ENCODE data around the gene NFE2. TPM values are rescaled to one million over a fixed set of nuclear protein-coding genes. Genes with fewer than 3 reads are reported as not detected.
A peak's percentile ranks its signal among the peaks of the same experiment; 100 is the strongest.
"Not testable (repeated sequence)": the region's sequence is repeated elsewhere in the genome, so short reads cannot be mapped to it uniquely, and the experiment has no call there.

NFE2 gene
- total RNA-seq, 1 donor from 2014 or later: not detected

DNA sequence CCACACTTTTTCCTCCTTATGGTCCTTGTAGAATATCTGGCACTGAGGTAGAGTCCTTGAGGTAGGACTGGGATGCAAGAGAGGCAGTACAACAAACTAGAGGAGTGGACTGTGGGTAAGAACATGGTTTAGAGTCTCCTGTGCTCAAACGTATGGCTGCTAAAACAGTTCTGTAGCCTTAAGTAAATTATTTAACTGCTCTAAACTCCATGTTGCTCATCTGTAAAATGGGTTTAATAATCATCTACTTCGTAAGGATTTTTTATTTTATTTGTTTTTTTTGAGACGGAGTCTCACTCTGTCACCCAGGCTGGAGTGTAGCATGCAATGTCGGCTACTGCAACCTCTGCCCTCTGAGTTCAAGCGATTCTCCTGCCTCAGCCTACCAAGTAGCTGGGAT, 20.5 kb upstream of the NFE2 start:
- Mint-ChIP-seq H3K27ac (ENCODE audit: unreplicated experiment) (no peak overlapping the region), H3K9me3 (ENCODE audit: low read depth) (no peaks in the 10 kb centered on the region), H3K27me3 (ENCODE audit: low read depth) (no peaks in the 10 kb centered on the region), H3K4me1 (ENCODE audit: low read depth) (peaks cover 16% of the 10 kb centered on the region), H3K4me3 (ENCODE audit: unreplicated experiment) (no peak overlapping the region), H3K36me3 (ENCODE audit: low read depth) (no peaks in the 10 kb centered on the region)
- DNase-seq (ENCODE audit: low spot score): no peak
- TF ChIP-seq, protein P1, sequence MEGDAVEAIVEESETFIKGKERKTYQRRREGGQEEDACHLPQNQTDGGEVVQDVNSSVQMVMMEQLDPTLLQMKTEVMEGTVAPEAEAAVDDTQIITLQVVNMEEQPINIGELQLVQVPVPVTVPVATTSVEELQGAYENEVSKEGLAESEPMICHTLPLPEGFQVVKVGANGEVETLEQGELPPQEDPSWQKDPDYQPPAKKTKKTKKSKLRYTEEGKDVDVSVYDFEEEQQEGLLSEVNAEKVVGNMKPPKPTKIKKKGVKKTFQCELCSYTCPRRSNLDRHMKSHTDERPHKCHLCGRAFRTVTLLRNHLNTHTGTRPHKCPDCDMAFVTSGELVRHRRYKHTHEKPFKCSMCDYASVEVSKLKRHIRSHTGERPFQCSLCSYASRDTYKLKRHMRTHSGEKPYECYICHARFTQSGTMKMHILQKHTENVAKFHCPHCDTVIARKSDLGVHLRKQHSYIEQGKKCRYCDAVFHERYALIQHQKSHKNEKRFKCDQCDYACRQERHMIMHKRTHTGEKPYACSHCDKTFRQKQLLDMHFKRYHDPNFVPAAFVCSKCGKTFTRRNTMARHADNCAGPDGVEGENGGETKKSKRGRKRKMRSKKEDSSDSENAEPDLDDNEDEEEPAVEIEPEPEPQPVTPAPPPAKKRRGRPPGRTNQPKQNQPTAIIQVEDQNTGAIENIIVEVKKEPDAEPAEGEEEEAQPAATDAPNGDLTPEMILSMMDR (IDR thresholded peaks at IDR 0.05): no peak

DNA sequence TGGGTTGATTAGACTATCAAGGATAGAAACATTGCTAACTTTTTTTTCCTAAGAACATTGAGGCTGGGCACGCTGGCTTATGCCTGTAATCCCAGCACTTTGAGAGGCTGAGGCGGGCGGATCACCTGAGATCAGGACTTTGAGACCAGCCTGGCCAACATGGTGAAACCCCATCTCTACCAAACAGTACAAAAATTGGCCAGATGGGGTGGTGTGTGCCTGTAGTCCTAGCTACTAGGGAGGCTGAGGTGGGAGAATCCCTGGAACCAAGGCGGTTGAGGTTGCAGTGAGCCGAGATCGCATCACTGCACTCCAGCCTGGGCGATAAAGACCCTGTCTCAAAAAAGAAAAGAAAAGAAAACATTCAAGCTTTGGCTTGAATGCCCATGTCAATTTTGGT, 11.5 kb upstream of the NFE2 start:
- not testable (repeated sequence) for H3K36me3 Mint-ChIP-seq (ENCODE audit: low read depth); H3K27ac Mint-ChIP-seq (ENCODE audit: unreplicated experiment); H3K4me3 Mint-ChIP-seq (ENCODE audit: unreplicated experiment); H3K4me1 Mint-ChIP-seq (ENCODE audit: low read depth); H3K27me3 Mint-ChIP-seq (ENCODE audit: low read depth); H3K9me3 Mint-ChIP-seq (ENCODE audit: low read depth)
- DNase-seq (ENCODE audit: low spot score): peak; percentile 18

DNA sequence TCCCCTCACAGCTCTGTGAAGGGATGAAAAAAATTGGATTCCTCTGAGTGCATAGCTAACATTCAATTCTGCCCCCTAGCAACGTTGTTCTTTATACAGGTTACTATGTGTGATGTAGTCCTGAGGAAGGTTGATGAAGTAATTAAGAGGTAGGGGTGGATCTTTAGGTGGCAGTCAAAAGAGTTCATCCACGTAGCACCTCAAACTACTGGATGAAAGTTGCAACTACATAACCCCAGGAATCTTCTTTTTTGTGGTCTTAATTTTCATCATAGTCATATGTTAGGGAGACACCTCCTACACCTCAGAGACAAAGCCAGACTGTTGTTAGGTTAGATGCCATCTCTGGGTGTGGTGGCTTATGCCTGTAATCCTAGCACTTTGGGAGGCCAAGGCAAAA, 10.2 kb upstream of the NFE2 start:
- Mint-ChIP-seq H3K36me3 (ENCODE audit: low read depth) (no peaks in the 10 kb centered on the region), H3K9me3 (ENCODE audit: low read depth) (no peaks in the 10 kb centered on the region), H3K27ac (ENCODE audit: unreplicated experiment) (no peak overlapping the region), H3K4me1 (ENCODE audit: low read depth) (no peaks in the 10 kb centered on the region), H3K27me3 (ENCODE audit: low read depth) (no peaks in the 10 kb centered on the region), H3K4me3 (ENCODE audit: unreplicated experiment) (no peak overlapping the region)
- TF ChIP-seq, protein P1 (IDR thresholded peaks at IDR 0.05): no peak
- DNase-seq (ENCODE audit: low spot score): no peak

DNA sequence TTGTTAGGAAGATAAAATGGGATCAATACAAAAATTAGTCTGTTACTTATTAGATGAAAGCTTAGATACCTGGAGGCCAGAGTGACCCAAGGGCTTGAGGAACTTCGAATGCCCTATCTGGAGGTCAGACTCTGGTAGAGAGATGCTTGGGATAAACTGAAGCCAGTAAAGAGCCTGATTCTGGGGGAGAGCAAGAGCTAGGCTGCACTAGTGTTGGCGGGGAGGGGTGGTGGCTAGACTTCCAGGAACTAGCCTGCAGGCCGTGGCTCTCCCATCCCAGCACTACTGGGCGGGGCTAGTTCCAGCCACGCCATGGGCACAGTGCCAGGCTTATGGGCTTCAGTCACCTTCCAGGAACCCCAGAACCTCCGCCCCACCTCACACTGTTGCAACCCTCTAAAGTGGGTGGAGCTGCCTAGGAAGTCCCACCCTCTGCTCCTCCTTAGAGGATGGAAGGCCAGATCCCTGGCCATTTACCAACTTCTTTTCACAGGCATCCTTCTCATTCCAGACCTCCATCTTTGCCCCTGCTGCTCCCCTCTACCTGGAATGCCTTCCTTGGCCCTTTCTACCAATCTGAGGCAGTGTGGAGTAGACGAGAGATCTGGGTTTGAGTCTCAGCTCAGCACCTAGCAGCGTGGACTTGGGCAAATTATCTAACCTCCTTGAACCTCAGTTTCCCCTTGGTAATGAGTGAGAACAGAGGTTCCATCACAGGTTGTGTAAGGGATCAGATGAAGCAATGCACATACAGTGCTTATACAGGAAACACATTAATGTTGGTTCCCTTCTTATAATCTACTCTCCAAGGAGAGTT, 6.3 kb upstream of the NFE2 start:
- Mint-ChIP-seq H3K27ac (ENCODE audit: unreplicated experiment) (no peak overlapping the region), H3K27me3 (ENCODE audit: low read depth) (no peaks in the 10 kb centered on the region), H3K9me3 (ENCODE audit: low read depth) (no peaks in the 10 kb centered on the region), H3K4me3 (ENCODE audit: unreplicated experiment) (no peak overlapping the region), H3K36me3 (ENCODE audit: low read depth) (no peaks in the 10 kb centered on the region), H3K4me1 (ENCODE audit: low read depth) (peaks cover 2% of the 10 kb centered on the region)
- TF ChIP-seq, protein P1 (IDR thresholded peaks at IDR 0.05): no peak
- DNase-seq (ENCODE audit: low spot score): peak; percentile 75

DNA sequence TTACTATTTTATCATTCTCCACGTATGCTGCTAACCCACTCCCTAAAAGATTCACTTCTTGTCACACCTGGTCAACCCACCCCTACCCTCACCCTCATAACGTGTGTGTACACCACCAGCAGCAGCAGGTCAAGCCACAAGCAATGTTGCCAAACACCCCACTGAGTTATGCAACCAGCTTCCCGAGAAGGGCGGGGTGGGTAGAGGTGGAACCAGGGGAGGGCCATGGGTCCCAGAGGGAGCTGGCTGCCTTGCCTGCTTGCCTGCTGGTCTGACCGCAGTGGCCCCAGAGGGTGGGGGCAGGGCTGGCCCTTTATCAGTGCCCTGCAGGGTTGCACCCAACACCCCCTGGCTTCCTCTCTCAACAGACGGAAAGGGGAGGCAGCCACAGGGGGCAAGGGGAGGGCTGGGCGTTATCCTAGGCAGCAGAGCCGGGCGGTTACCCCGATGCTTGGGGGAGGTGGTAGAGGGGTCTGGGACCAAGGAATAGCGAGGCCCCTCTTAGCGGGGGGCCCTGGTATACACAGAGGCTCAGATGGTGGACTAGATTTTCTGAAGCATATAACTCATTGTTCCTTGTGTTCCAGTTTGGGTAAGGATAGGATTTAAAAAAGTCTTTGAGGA, 3.5 kb upstream of the NFE2 start:
- H3K4me1 Mint-ChIP-seq (ENCODE audit: low read depth): peaks cover 16% of the 10 kb centered on the region
- DNase-seq (ENCODE audit: low spot score): peak; percentile 69
- no peaks in the 10 kb centered on the region for H3K36me3 Mint-ChIP-seq (ENCODE audit: low read depth)
- no peaks in the 10 kb centered on the region for H3K9me3 Mint-ChIP-seq (ENCODE audit: low read depth)
- TF ChIP-seq, protein P1 (IDR thresholded peaks at IDR 0.05): no peak
- no peak overlapping the region for H3K27ac Mint-ChIP-seq (ENCODE audit: unreplicated experiment)
- no peak overlapping the region for H3K4me3 Mint-ChIP-seq (ENCODE audit: unreplicated experiment)
- H3K27me3 Mint-ChIP-seq (ENCODE audit: low read depth): peaks cover 11% of the 10 kb centered on the region
